Muscle of arm (tissue), 12 donors: Measurements from ENCODE around the gene RCAN1. TPM values are rescaled to one million over a fixed set of nuclear protein-coding genes. Genes with fewer than 3 reads are reported as not detected.

Source experiments
- polyA plus RNA-seq, 12 donors: library from polyadenylated mRNA; unstranded; fragments of 120-200 nt; gene quantifications; one replicate each; pipeline ENCODE4 v1.2.1, GENCODE V29; 2013; ENCODE audit not compliant: insufficient read length in 12 of 12

The RCAN1 gene
- polyA plus RNA-seq, 12 donors, result 17.6 to 76.2 (median 29.1) TPM; not detected in 1

Other genes with a start within 250 kb of the RCAN1 start
- 10 to 100 TPM in 3 of 12 donors, 1 to 10 TPM in 5, under 1 TPM in 2, not detected in 2; 0.89 to 17.7 (median 6.9) TPM for gene SMIM11, start 239.6 kb downstream of the RCAN1 start, polyA plus RNA-seq
- under 1 TPM in 6 of 12 donors, not detected in 6; 0.14 to 0.43 (median 0.31) TPM for gene SMIM34, start 191.2 kb downstream of the RCAN1 start, polyA plus RNA-seq
- 1 to 10 TPM in 1 of 12 donors, under 1 TPM in 8, not detected in 3; 0.19 to 1.2 (median 0.70) TPM for gene KCNE1, start 102.9 kb downstream of the RCAN1 start, polyA plus RNA-seq
- gene CLIC6, start 53.9 kb upstream of the RCAN1 start, polyA plus RNA-seq, result under 1 TPM in 5 of 12 donors, not detected in 7; 0.04 to 0.12 (median 0.07) TPM